ENCODE results near the gene AXIN2.

The AXIN2 gene

DNA sequence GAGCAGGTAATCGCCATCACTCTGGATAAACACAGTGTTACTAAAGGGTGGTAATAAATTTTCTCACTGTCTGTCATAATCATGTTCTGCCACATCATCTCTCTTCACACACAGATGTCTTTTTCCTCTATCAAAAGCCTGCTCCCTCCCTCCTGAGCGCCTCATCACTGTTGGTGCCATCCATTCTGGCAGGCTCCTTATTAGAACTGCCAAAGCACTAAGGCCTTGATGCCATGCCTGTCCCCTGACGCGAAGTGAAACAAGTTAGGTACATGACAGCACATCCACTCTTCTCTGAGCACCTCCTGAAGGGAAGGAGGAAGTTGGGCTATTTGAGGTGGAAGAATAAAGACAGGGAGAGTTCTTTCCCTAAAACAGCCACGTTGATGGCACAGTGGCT, 38.2 kb upstream of the AXIN2 start:
- no peak for TF ChIP-seq EZH2 (IDR thresholded peaks at IDR 0.05; ENCODE audit: borderline replicate concordance, low read depth, low read length, severe bottlenecking)
- TF ChIP-seq, protein P1, sequence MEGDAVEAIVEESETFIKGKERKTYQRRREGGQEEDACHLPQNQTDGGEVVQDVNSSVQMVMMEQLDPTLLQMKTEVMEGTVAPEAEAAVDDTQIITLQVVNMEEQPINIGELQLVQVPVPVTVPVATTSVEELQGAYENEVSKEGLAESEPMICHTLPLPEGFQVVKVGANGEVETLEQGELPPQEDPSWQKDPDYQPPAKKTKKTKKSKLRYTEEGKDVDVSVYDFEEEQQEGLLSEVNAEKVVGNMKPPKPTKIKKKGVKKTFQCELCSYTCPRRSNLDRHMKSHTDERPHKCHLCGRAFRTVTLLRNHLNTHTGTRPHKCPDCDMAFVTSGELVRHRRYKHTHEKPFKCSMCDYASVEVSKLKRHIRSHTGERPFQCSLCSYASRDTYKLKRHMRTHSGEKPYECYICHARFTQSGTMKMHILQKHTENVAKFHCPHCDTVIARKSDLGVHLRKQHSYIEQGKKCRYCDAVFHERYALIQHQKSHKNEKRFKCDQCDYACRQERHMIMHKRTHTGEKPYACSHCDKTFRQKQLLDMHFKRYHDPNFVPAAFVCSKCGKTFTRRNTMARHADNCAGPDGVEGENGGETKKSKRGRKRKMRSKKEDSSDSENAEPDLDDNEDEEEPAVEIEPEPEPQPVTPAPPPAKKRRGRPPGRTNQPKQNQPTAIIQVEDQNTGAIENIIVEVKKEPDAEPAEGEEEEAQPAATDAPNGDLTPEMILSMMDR (IDR thresholded peaks at IDR 0.05; ENCODE audit: borderline replicate concordance, extremely low read depth, low read length, poor library complexity, severe bottlenecking) = no peak
- no peaks in the 10 kb centered on the region for H4K20me1 ChIP-seq (ENCODE audit: insufficient read depth, low read length)
- H3K9me3 ChIP-seq (ENCODE audit: insufficient read depth, low read length, severe bottlenecking) = no peaks in the 10 kb centered on the region
- H3K27me3 ChIP-seq (ENCODE audit: insufficient read depth, low read length, poor library complexity) = no peaks in the 10 kb centered on the region
- H3K79me2 ChIP-seq (ENCODE audit: insufficient read depth, low read length) = no peaks in the 10 kb centered on the region
- H3K9ac ChIP-seq (ENCODE audit: low read depth, low read length) = no peak overlapping the region
- DNase-seq = no peak
- H3K4me1 ChIP-seq (ENCODE audit: insufficient read depth, low read length) = peaks cover 7% of the 10 kb centered on the region
- H2AFZ ChIP-seq (ENCODE audit: low read depth, low read length) = no peak overlapping the region
- no peaks in the 10 kb centered on the region for H3K36me3 ChIP-seq (ENCODE audit: insufficient read depth, low read length)
- H3K4me3 ChIP-seq (ENCODE audit: low read depth in 1 of 2, low read length in 2 of 2) = no peak overlapping the region
- ATAC-seq (ENCODE audit: insufficient read depth, low read depth) = no peak
- no peak overlapping the region for H3K27ac ChIP-seq (ENCODE audit: low read length)
- H3K4me2 ChIP-seq (ENCODE audit: insufficient read depth, low read length) = no peak overlapping the region

DNA sequence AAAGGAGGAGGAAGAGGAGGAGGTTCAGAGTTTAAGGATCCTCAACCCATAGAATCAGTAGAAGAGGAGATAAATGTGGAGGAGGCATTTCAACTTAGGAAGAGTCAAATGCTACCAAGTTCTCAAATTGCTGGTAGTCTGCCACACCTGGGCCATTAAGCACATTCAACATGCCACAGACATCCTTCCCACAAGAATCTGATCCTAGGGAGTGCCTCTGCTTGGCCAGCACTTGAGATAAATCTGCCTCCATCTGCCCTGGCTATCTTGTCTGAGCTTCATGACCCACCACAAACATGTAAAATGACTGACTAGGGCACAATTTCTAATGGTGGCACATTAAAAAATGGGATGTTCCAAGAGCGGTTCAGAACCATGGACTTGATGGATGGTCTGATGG, 37.3 kb upstream of the AXIN2 start:
- Histone ChIP-seq H3K27ac (ENCODE audit: low read length) (no peak overlapping the region), H3K4me1 (ENCODE audit: insufficient read depth, low read length) (peaks cover 16% of the 10 kb centered on the region), H3K79me2 (ENCODE audit: insufficient read depth, low read length) (no peaks in the 10 kb centered on the region), H3K27me3 (ENCODE audit: insufficient read depth, low read length, poor library complexity) (no peaks in the 10 kb centered on the region), H3K9ac (ENCODE audit: low read depth, low read length) (no peak overlapping the region), H2AFZ (ENCODE audit: low read depth, low read length) (no peak overlapping the region), H3K4me3 (ENCODE audit: low read depth in 1 of 2, low read length in 2 of 2) (no peak overlapping the region), H4K20me1 (ENCODE audit: insufficient read depth, low read length) (no peaks in the 10 kb centered on the region), H3K36me3 (ENCODE audit: insufficient read depth, low read length) (no peaks in the 10 kb centered on the region), H3K4me2 (ENCODE audit: insufficient read depth, low read length) (no peak overlapping the region), H3K9me3 (ENCODE audit: insufficient read depth, low read length, severe bottlenecking) (no peaks in the 10 kb centered on the region)
- no peak for TF ChIP-seq EZH2 (IDR thresholded peaks at IDR 0.05; ENCODE audit: borderline replicate concordance, low read depth, low read length, severe bottlenecking)
- TF ChIP-seq, protein P1 (IDR thresholded peaks at IDR 0.05; ENCODE audit: borderline replicate concordance, extremely low read depth, low read length, poor library complexity, severe bottlenecking) = no peak
- no peak for ATAC-seq (ENCODE audit: insufficient read depth, low read depth)
- DNase-seq = no peak

DNA sequence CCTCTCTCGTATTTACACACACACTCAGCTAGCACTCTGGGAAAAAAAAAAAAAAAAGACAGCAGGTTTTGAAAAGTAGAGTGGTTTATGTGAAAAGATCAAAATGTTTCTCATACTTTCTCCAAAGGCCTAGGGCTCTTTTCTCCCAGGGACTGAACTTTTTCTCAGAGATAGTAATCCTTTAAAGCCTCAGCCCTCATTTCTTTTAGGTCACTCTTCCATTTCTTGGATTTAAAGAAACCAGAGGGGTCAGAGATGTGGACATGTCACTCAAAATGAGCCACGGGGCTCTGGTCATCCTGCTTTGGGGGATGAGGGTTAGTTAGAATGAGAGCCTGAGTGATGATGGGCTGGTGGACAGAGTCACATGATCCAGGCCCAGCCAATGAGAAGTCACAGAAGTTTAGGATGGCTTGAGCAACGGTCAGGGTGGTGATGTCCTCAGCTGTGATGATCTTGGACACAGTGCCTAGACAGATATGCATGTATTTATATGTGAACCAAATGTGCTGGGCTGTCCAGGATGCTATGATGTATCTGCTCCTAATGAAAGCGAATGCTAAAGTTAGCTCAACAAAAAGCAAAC, 33.7 kb upstream of the AXIN2 start:
- no peak overlapping the region for H3K9ac ChIP-seq (ENCODE audit: low read depth, low read length)
- H3K4me2 ChIP-seq (ENCODE audit: insufficient read depth, low read length) = peak overlapping the region; percentile 62
- ATAC-seq (ENCODE audit: insufficient read depth, low read depth) (no peak), DNase-seq (no peak)
- H2AFZ ChIP-seq (ENCODE audit: low read depth, low read length) = no peak overlapping the region
- no peak for TF ChIP-seq EZH2 (IDR thresholded peaks at IDR 0.05; ENCODE audit: borderline replicate concordance, low read depth, low read length, severe bottlenecking)
- TF ChIP-seq, protein P1 (IDR thresholded peaks at IDR 0.05; ENCODE audit: borderline replicate concordance, extremely low read depth, low read length, poor library complexity, severe bottlenecking) = no peak
- H3K4me3 ChIP-seq (ENCODE audit: low read depth in 1 of 2, low read length in 2 of 2) = no peak overlapping the region
- no peaks in the 10 kb centered on the region for H3K27me3 ChIP-seq (ENCODE audit: insufficient read depth, low read length, poor library complexity)
- no peaks in the 10 kb centered on the region for H3K9me3 ChIP-seq (ENCODE audit: insufficient read depth, low read length, severe bottlenecking)
- no peaks in the 10 kb centered on the region for H3K79me2 ChIP-seq (ENCODE audit: insufficient read depth, low read length)
- no peaks in the 10 kb centered on the region for H4K20me1 ChIP-seq (ENCODE audit: insufficient read depth, low read length)
- H3K27ac ChIP-seq (ENCODE audit: low read length) = no peak overlapping the region
- peaks cover 25% of the 10 kb centered on the region for H3K4me1 ChIP-seq (ENCODE audit: insufficient read depth, low read length)
- H3K36me3 ChIP-seq (ENCODE audit: insufficient read depth, low read length) = no peaks in the 10 kb centered on the region
